K562 (cell line): Measurements from ENCODE around the gene MRM3. TPM values are rescaled to one million over a fixed set of nuclear protein-coding genes. Genes with fewer than 3 reads are reported as not detected.

Experiments
- BCL6 ChIP-seq: fragments of 250-450 bp; sonication (Bioruptor Pico); IDR thresholded peaks from 2 replicates; pipeline ENCODE4 v1.4.0; 2020
- CHCHD3 ChIP-seq: fragments of 250-450 bp; sonication (Bioruptor Pico); IDR thresholded peaks from 2 replicates; pipeline ENCODE4 v2.1.2; 2022; ENCODE audit warnings: mild to moderate bottlenecking
- HMG20A ChIP-seq: fragments of 450-650 bp; formaldehyde crosslinking; conservative IDR thresholded peaks from 2 replicates; pipeline ENCODE4 v1.4.0; 2020; ENCODE audit warnings: mild to moderate bottlenecking, mixed read lengths
- MEF2A ChIP-seq: IDR thresholded peaks from 2 replicates; pipeline ENCODE4 v1.6.1; 2011; ENCODE audit warnings: low read depth, mild to moderate bottlenecking, low read length, moderate library complexity; ENCODE audit not compliant: control insufficient read depth
- POLR2A ChIP-seq: fragments of 450-650 bp; conservative IDR thresholded peaks from 2 replicates; pipeline ENCODE4 v1.6.1; 2016
- SAFB2 ChIP-seq: fragments of 200-400 bp; formaldehyde crosslinking; IDR thresholded peaks from 2 replicates; pipeline ENCODE4 v1.6.1; 2018; ENCODE audit warnings: borderline replicate concordance, low read length, low read depth, moderate library complexity; ENCODE audit not compliant: severe bottlenecking
- ZNF12 ChIP-seq: sonication (generic); formaldehyde crosslinking; IDR thresholded peaks from 2 replicates; pipeline ENCODE4 v1.4.0; 2020; ENCODE audit warnings: mild to moderate bottlenecking, missing genetic modification reagents
- ZNF217 ChIP-seq: sonication (generic); formaldehyde crosslinking; IDR thresholded peaks from 2 replicates; pipeline ENCODE4 v1.8.0; 2022; ENCODE audit warnings: mild to moderate bottlenecking, missing genetic modification reagents
- ZNF316 ChIP-seq: fragments of 450-650 bp; IDR thresholded peaks from 2 replicates; pipeline ENCODE4 v1.6.1; 2016
- polyA plus RNA-seq, 8 experiments: library from polyadenylated mRNA; depleted of rRNA in 4 of 8; stranded (reverse) in 5 of 8; unstranded in 3 of 8; fragments of >200 nt; fragmentation: Nextera tagmentation in 2 of 8; fragmentation: Illumina TruSeq in 1 of 8; extraction: Ambion mirVana in 2 of 8; extraction: Trizol in 1 of 8; gene quantifications; 2 replicates each; pipeline versions ENCODE4 v1.2.1 to v1.2.3, GENCODE V29; 2011 to 2014; ENCODE audit warnings: inconsistent platforms in 1 of 8, missing spikeins in 1 of 8
- total RNA-seq, 7 experiments: library from RNA; depleted of rRNA in 6 of 7; stranded (reverse); fragments of >200 nt in 6 of 7; fragmentation: Illumina TruSeq in 2 of 7; extraction: Trizol in 2 of 7; gene quantifications; 2 replicates each; pipeline versions ENCODE4 v1.2.1 to v1.2.3, GENCODE V29; 2011 to 2021; ENCODE audit warnings: low replicate concordance in 1 of 7
- TF ChIP-seq, protein P1 (sequence below): IDR thresholded peaks from 2 replicates; pipeline ENCODE4 v1.6.1; 2014; ENCODE audit warnings: antibody characterized with exemption
- TF ChIP-seq, protein P2 (sequence below): fragments of 250-450 bp; sonication (Bioruptor Pico); IDR thresholded peaks from 2 replicates; pipeline ENCODE4 v1.5.0; 2020; ENCODE audit warnings: mild to moderate bottlenecking, borderline replicate concordance
- TF ChIP-seq, protein P3 (sequence below): fragments of 450-650 bp; formaldehyde crosslinking; IDR thresholded peaks from 2 replicates; pipeline ENCODE4 v1.4.0; 2022; ENCODE audit warnings: missing genetic modification characterization
- TF ChIP-seq, protein P4 (sequence below): fragments of 250-450 bp; sonication (Bioruptor Pico); IDR thresholded peaks from 2 replicates; pipeline ENCODE4 v1.5.1; 2021; ENCODE audit warnings: mild to moderate bottlenecking
- TF ChIP-seq, protein P5 (sequence below): fragments of 200-800 bp; sonication (Bioruptor generic); IDR thresholded peaks from 2 replicates; pipeline ENCODE4 v1.6.1; 2017; ENCODE audit warnings: missing genetic modification characterization, missing compliant biosample characterization
- TF ChIP-seq, protein P6 (sequence below): fragments of 250-450 bp; sonication (Bioruptor Pico); IDR thresholded peaks from 2 replicates; pipeline ENCODE4 v1.4.0; 2020; ENCODE audit warnings: mild to moderate bottlenecking, moderate library complexity

The MRM3 gene
- total and polyA plus RNA-seq, 9 of the 15 experiments (the other 6 are each of a cell fraction or from before 2014, with no cell fraction given) = 2.4 to 24.8 (median 18.3) TPM

DNA sequence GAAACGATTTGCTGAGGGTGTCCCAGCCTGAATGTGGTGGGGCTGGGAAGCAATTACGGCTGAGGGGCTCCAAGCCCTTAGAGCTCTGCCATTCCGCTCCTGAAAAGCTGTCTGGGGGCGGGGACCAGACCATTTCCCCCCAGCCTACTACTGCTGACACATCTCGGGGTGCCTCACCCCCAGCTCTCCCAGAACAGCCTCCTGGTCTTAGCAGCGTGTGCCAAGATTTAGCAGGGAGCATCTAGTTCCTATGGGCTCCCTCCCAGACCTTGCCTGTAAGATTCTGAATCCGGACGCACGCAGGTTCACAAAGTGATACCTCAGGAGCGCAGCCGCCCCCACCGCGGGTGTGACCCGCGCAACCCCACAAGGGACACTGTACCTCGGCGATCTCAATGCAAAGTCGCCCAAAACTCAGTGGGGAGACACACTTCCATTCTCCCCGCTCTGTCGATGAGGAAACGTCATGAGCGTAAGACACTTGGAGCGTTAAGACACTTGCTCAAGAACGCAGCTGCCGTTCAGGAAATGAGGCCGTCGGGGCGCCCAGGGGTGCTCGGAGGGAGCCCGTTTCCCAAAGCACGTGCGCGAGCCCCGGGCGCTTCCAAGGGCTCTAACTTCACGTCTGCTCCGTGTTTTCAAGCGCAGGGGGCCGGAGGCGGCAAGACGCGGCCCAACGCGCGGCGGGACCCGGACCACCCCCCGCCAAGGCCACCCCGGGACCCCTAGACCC lies 30.7 kb upstream of the MRM3 start (continued):
- TF ChIP-seq, protein P1, sequence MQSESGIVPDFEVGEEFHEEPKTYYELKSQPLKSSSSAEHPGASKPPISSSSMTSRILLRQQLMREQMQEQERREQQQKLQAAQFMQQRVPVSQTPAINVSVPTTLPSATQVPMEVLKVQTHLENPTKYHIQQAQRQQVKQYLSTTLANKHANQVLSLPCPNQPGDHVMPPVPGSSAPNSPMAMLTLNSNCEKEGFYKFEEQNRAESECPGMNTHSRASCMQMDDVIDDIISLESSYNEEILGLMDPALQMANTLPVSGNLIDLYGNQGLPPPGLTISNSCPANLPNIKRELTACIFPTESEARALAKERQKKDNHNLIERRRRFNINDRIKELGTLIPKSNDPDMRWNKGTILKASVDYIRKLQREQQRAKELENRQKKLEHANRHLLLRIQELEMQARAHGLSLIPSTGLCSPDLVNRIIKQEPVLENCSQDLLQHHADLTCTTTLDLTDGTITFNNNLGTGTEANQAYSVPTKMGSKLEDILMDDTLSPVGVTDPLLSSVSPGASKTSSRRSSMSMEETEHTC = no peak
- TF ChIP-seq, protein P2, sequence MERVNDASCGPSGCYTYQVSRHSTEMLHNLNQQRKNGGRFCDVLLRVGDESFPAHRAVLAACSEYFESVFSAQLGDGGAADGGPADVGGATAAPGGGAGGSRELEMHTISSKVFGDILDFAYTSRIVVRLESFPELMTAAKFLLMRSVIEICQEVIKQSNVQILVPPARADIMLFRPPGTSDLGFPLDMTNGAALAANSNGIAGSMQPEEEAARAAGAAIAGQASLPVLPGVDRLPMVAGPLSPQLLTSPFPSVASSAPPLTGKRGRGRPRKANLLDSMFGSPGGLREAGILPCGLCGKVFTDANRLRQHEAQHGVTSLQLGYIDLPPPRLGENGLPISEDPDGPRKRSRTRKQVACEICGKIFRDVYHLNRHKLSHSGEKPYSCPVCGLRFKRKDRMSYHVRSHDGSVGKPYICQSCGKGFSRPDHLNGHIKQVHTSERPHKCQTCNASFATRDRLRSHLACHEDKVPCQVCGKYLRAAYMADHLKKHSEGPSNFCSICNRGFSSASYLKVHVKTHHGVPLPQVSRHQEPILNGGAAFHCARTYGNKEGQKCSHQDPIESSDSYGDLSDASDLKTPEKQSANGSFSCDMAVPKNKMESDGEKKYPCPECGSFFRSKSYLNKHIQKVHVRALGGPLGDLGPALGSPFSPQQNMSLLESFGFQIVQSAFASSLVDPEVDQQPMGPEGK (CRISPR knock-in tag) = no peak
- TF ChIP-seq, protein P3, sequence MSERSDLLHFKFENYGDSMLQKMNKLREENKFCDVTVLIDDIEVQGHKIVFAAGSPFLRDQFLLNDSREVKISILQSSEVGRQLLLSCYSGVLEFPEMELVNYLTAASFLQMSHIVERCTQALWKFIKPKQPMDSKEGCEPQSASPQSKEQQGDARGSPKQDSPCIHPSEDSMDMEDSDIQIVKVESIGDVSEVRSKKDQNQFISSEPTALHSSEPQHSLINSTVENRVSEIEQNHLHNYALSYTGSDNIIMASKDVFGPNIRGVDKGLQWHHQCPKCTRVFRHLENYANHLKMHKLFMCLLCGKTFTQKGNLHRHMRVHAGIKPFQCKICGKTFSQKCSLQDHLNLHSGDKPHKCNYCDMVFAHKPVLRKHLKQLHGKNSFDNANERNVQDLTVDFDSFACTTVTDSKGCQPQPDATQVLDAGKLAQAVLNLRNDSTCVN (CRISPR knock-in tag) = no peak
- TF ChIP-seq POLR2A (no peak), SAFB2 (no peak), MEF2A (no peak), ZNF217 (CRISPR knock-in tag) (no peak), ZNF12 (CRISPR knock-in tag) (no peak), CHCHD3 (CRISPR knock-in tag) (no peak), ZNF316 (no peak), BCL6 (CRISPR knock-in tag) (no peak), HMG20A (CRISPR knock-in tag) (no peak)
- TF ChIP-seq, protein P4, sequence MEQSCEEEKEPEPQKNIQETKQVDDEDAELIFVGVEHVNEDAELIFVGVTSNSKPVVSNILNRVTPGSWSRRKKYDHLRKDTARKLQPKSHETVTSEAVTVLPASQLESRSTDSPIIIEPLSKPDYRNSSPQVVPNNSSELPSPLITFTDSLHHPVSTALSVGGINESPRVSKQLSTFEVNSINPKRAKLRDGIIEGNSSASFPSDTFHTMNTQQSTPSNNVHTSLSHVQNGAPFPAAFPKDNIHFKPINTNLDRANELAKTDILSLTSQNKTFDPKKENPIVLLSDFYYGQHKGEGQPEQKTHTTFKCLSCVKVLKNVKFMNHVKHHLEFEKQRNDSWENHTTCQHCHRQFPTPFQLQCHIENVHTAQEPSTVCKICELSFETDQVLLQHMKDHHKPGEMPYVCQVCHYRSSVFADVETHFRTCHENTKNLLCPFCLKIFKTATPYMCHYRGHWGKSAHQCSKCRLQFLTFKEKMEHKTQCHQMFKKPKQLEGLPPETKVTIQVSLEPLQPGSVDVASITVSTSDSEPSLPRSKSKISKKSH (CRISPR knock-in tag) = no peak
- TF ChIP-seq, protein P5, sequence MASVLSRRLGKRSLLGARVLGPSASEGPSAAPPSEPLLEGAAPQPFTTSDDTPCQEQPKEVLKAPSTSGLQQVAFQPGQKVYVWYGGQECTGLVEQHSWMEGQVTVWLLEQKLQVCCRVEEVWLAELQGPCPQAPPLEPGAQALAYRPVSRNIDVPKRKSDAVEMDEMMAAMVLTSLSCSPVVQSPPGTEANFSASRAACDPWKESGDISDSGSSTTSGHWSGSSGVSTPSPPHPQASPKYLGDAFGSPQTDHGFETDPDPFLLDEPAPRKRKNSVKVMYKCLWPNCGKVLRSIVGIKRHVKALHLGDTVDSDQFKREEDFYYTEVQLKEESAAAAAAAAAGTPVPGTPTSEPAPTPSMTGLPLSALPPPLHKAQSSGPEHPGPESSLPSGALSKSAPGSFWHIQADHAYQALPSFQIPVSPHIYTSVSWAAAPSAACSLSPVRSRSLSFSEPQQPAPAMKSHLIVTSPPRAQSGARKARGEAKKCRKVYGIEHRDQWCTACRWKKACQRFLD (CRISPR knock-in tag) = no peak
- TF ChIP-seq, protein P6, sequence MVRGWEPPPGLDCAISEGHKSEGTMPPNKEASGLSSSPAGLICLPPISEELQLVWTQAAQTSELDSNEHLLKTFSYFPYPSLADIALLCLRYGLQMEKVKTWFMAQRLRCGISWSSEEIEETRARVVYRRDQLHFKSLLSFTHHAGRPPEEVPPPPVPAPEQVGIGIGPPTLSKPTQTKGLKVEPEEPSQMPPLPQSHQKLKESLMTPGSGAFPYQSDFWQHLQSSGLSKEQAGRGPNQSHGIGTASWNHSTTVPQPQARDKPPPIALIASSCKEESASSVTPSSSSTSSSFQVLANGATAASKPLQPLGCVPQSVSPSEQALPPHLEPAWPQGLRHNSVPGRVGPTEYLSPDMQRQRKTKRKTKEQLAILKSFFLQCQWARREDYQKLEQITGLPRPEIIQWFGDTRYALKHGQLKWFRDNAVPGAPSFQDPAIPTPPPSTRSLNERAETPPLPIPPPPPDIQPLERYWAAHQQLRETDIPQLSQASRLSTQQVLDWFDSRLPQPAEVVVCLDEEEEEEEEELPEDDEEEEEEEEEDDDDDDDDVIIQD (CRISPR knock-in tag) = no peak
